HPDE6-E6E7 (cell line): ENCODE data around the gene LAMA5.
A peak's percentile ranks its signal among the peaks of the same experiment; 100 is the strongest.

Source experiments
- DNase-seq: peaks from one replicate; pipeline ENCODE4 v3.0.0; 2011; ENCODE audit warnings: missing footprints; ENCODE audit errors: extremely low spot score

LAMA5 gene

GRCh38 chr20:62303340-62304226 is 63.5 kb downstream of the LAMA5 start:
- DNase-seq, result no peak

GRCh38 chr20:62303062-62303339 is 64.1 kb downstream of the LAMA5 start:
- DNase-seq, result no peak

GRCh38 chr20:62302341-62303061 is 64.6 kb downstream of the LAMA5 start, which contains the start of gene ADRM1:
TSS of gene ADRM1 (plus strand) at chr20:62302997. CDS start at chr20:62303569, 572 bp downstream.
- DNase-seq, result peak; percentile 99

- DNase-seq, result peak; percentile 96
These were observed 65.3 kb downstream of the LAMA5 start for GRCh38 chr20:62301773-62302340.

GRCh38 chr20:62301111-62301668 is 65.9 kb downstream of the LAMA5 start:
- no peak for DNase-seq

- DNase-seq, result no peak
These were observed 66.8 kb downstream of the LAMA5 start for GRCh38 chr20:62300319-62300718.

GRCh38 chr20:62299666-62300236 is 67.4 kb downstream of the LAMA5 start:
- no peak for DNase-seq

- DNase-seq, result no peak
These were observed 68.4 kb downstream of the LAMA5 start for GRCh38 chr20:62298577-62299249.

- DNase-seq, result no peak
These were observed 69.5 kb downstream of the LAMA5 start for GRCh38 chr20:62297449-62298227.

- DNase-seq, result no peak
These were observed 70.2 kb downstream of the LAMA5 start for GRCh38 chr20:62296724-62297448.

- DNase-seq, result no peak
These were observed 72.6 kb downstream of the LAMA5 start for GRCh38 chr20:62294516-62294915.

GRCh38 chr20:62293946-62294345 is 73.2 kb downstream of the LAMA5 start:
- no peak for DNase-seq

GRCh38 chr20:62293111-62293784 is 73.9 kb downstream of the LAMA5 start:
- no peak for DNase-seq

GRCh38 chr20:62292108-62292507 is 75.0 kb downstream of the LAMA5 start:
- DNase-seq, result no peak

- DNase-seq, result no peak
These were observed 75.7 kb downstream of the LAMA5 start for GRCh38 chr20:62291251-62292066.

- no peak for DNase-seq
These were observed 77.2 kb downstream of the LAMA5 start for GRCh38 chr20:62289898-62290297.

- DNase-seq, result no peak
These were observed 78.0 kb downstream of the LAMA5 start for GRCh38 chr20:62289131-62289530.

- DNase-seq, result no peak
These were observed 78.5 kb downstream of the LAMA5 start for GRCh38 chr20:62288535-62289105.
